ENCODE results near the gene LEO1.

Gene LEO1

GRCh38 chr15:52010633-52011595 is 39.3 kb upstream of the LEO1 start:
- DNase-seq (ENCODE audit: low read depth), result no peak
- H3K4me3 ChIP-seq (ENCODE audit: low read depth, low read length), result no peak overlapping the region
- TF ChIP-seq POLR2A (IDR thresholded peaks at IDR 0.05; ENCODE audit: extremely low read depth, insufficient read length) (no peak), CTCF (IDR thresholded peaks at IDR 0.05; ENCODE audit: low read depth, low read length) (no peak), MYC (IDR thresholded peaks at IDR 0.05; ENCODE audit: low read depth, low read length) (no peak), MAX (IDR thresholded peaks at IDR 0.05; ENCODE audit: low read depth, low read length) (no peak)

- DNase-seq (ENCODE audit: low read depth), result no peak
- H3K4me3 ChIP-seq (ENCODE audit: low read depth, low read length), result no peak overlapping the region
- TF ChIP-seq CTCF (IDR thresholded peaks at IDR 0.05; ENCODE audit: low read depth, low read length), result no peak
- no peak for TF ChIP-seq POLR2A (IDR thresholded peaks at IDR 0.05; ENCODE audit: extremely low read depth, insufficient read length)
- no peak for TF ChIP-seq MYC (IDR thresholded peaks at IDR 0.05; ENCODE audit: low read depth, low read length)
- TF ChIP-seq MAX (IDR thresholded peaks at IDR 0.05; ENCODE audit: low read depth, low read length), result no peak
Observed at GRCh38 chr15:52008698-52009434, 37.3 kb upstream of the LEO1 start.

GRCh38 chr15:52008359-52008697 is 36.8 kb upstream of the LEO1 start:
- no peak for DNase-seq (ENCODE audit: low read depth)
- H3K4me3 ChIP-seq (ENCODE audit: low read depth, low read length), result no peak overlapping the region
- no peak for TF ChIP-seq POLR2A (IDR thresholded peaks at IDR 0.05; ENCODE audit: extremely low read depth, insufficient read length)
- no peak for TF ChIP-seq MYC (IDR thresholded peaks at IDR 0.05; ENCODE audit: low read depth, low read length)
- no peak for TF ChIP-seq CTCF (IDR thresholded peaks at IDR 0.05; ENCODE audit: low read depth, low read length)
- TF ChIP-seq MAX (IDR thresholded peaks at IDR 0.05; ENCODE audit: low read depth, low read length), result no peak

- no peak overlapping the region for H3K4me3 ChIP-seq (ENCODE audit: low read depth, low read length)
- peak; percentile 29 for DNase-seq (ENCODE audit: low read depth)
Observed at GRCh38 chr15:52006702-52007340, 35.2 kb upstream of the LEO1 start.

More at GRCh38 chr15:52006702-52007340, 35.2 kb upstream of the LEO1 start:
- TF ChIP-seq MYC (IDR thresholded peaks at IDR 0.05; ENCODE audit: low read depth, low read length), result no peak
- no peak for TF ChIP-seq CTCF (IDR thresholded peaks at IDR 0.05; ENCODE audit: low read depth, low read length)

Data from NB4 (cell line).